PC-9 (cell line): ENCODE data around the gene TEX44. TPM values are rescaled to one million over a fixed set of nuclear protein-coding genes. Genes with fewer than 3 reads are reported as not detected.

ENCODE experiments used
- Bru-seq: library from RNA; stranded (reverse); fragments of 400-500 nt; gene quantifications from one replicate; lab custom pipeline; 2021; lab: Mats Ljungman, UMichigan
- BruChase-seq, 2 experiments: library from RNA; stranded (reverse); fragments of 400-500 nt; gene quantifications; one replicate each; lab custom pipeline; 2021; lab: Mats Ljungman, UMichigan
- BruUV-seq: library from RNA; stranded (reverse); fragments of 400-500 nt; replicated peaks from 2 replicates; lab custom pipeline; 2021; lab: Mats Ljungman, UMichigan
- CTCF ChIA-PET: fragments of 300-600 bp; sonication (Branson Sonifier 250); formaldehyde crosslinking; loops from one replicate; lab custom pipeline; 2022; ENCODE audit warnings: antibody characterized with exemption; lab: Charles Lee
- POLR2A ChIA-PET: fragments of 300-600 bp; sonication (Branson Sonifier 250); formaldehyde crosslinking; loops from one replicate; lab custom pipeline; 2022; ENCODE audit warnings: antibody characterized with exemption; ENCODE audit not compliant: unreplicated experiment; lab: Charles Lee
- DNase-seq, 2 experiments: peaks; one replicate each; pipeline versions ENCODE4 v3.0.0 to v3.0.0-alpha.2; 2015 to 2022; ENCODE audit warnings: mixed read lengths in 1 of 2
- H2AFZ ChIP-seq: fragments of 200-600 bp; sonication (generic); 2 replicates; pipeline ENCODE4 v1.8.1; 2017; ENCODE audit warnings: antibody characterized with exemption
- H3F3A ChIP-seq: fragments of 200-600 bp; sonication (generic); 2 replicates; pipeline ENCODE4 v1.8.1; 2017; ENCODE audit warnings: antibody characterized with exemption, mild to moderate bottlenecking, low read depth; ENCODE audit not compliant: insufficient read depth
- H3K27ac ChIP-seq: fragments of 200-600 bp; sonication (generic); 2 replicates; pipeline ENCODE4 v1.6.1; 2016; ENCODE audit warnings: mixed run types
- H3K27me3 ChIP-seq: fragments of 200-600 bp; sonication (generic); 2 replicates; pipeline ENCODE4 v1.6.1; 2016; ENCODE audit warnings: low read depth, mixed run types; ENCODE audit not compliant: insufficient read depth
- H3K36me3 ChIP-seq: fragments of 200-600 bp; sonication (generic); 2 replicates; pipeline ENCODE4 v1.6.1; 2016; ENCODE audit warnings: low read depth, mixed run types
- H3K4me1 ChIP-seq: fragments of 200-600 bp; sonication (generic); replicated peaks from 2 replicates; pipeline ENCODE4 v1.6.1; 2016; ENCODE audit warnings: mixed run types; ENCODE audit not compliant: insufficient read depth
- H3K4me2 ChIP-seq: fragments of 200-600 bp; sonication (generic); 2 replicates; pipeline ENCODE4 v1.6.1; 2017; ENCODE audit warnings: mixed run types
- H3K4me3 ChIP-seq: fragments of 200-600 bp; sonication (generic); 2 replicates; pipeline ENCODE4 v1.6.1; 2016; ENCODE audit warnings: mixed run types
- H3K79me2 ChIP-seq: fragments of 200-600 bp; sonication (generic); 2 replicates; pipeline ENCODE4 v1.6.1; 2017; ENCODE audit warnings: low read depth, mixed run types
- H3K9me2 ChIP-seq: fragments of 200-600 bp; sonication (generic); 2 replicates; pipeline ENCODE4 v1.8.1; 2017; ENCODE audit warnings: mild to moderate bottlenecking; ENCODE audit not compliant: insufficient read depth
- H3K9me3 ChIP-seq: fragments of 200-600 bp; sonication (generic); 2 replicates; pipeline ENCODE4 v1.8.1; 2016; ENCODE audit warnings: low read depth; ENCODE audit not compliant: insufficient read depth
- H4K20me1 ChIP-seq: fragments of 200-600 bp; sonication (generic); 2 replicates; pipeline ENCODE4 v1.8.1; 2017; ENCODE audit not compliant: insufficient read depth
- CTCF ChIP-seq: fragments of 200-600 bp; sonication (generic); conservative IDR thresholded peaks from 2 replicates; pipeline ENCODE4 v1.6.1; 2017; ENCODE audit warnings: mixed run types, antibody characterized with exemption, mild to moderate bottlenecking, moderate library complexity
- EZH2 ChIP-seq: fragments of 200-600 bp; sonication (generic); IDR thresholded peaks from 2 replicates; pipeline ENCODE4 v1.8.0; 2017; ENCODE audit warnings: antibody characterized with exemption, low read depth
- intact Hi-C: fragments of 100-400 bp; cut with micrococcal nuclease; formaldehyde crosslinking; loops from one replicate; pipeline ENCODE4 v1.10.0; 2022; ENCODE audit not compliant: unreplicated experiment
- long read RNA-seq: library from polyadenylated mRNA; stranded (forward); transcript quantifications from one replicate; pipeline ENCODE4 v2.0.0, GENCODE V29; 2022
- total RNA-seq: library from RNA; stranded (reverse); gene quantifications from 2 replicates; pipeline ENCODE4 v1.2.3, GENCODE V29; 2021

TEX44 gene
- total RNA-seq (not detected in 2 replicates), Bru-seq, nascent RNA (not detected), BruChase-seq, experiment 1, labeled RNA remaining after a 2-hour chase (not detected), BruChase-seq, experiment 2, labeled RNA remaining after a 6-hour chase (not detected)
- long read RNA-seq = 0 reads

- no TSS peak for BruUV-seq
- intact Hi-C loops = no loop called here
Measured at GRCh38 chr2:231592636-231593145, at the start of gene TEX44. Gene TEX44, plus strand, starts transcription at chr2:231592864. Its CDS starts 88 bp downstream, at chr2:231592952.

GRCh38 chr2:231545105-231545902 is 47.4 kb upstream of the TEX44 start:
- DNase-seq = peak; percentile 10 to 58
- TF ChIP-seq CTCF (no peak), EZH2 (no peak)
- Histone ChIP-seq H4K20me1 (no peaks in the 10 kb centered on the region), H3K9me2 (no peaks in the 10 kb centered on the region), H3F3A (0 out of 2 replicates have a peak, but pooled peaks cover 5% of the 10 kb centered on the region), H3K27ac (no peak overlapping the region), H3K9me3 (peaks cover 5% of the 10 kb centered on the region), H3K79me2 (no peaks in the 10 kb centered on the region), H3K4me3 (no peak overlapping the region), H3K27me3 (peaks cover 8% of the 10 kb centered on the region; the same call in 1 of the 2 replicates), H3K36me3 (no peaks in the 10 kb centered on the region), H3K4me1 (peaks cover 12% of the 10 kb centered on the region), H3K4me2 (peak overlapping the region; percentile 28; the same call in 1 of the 2 replicates), H2AFZ (no peak overlapping the region)
- ChIA-PET CTCF (interaction anchor here (0.5 to 0.7 kb wide), 2 partner anchors 132 to 807 kb away, joined by 4 to 11 read pairs; no protein-coding TSS in a partner anchor), POLR2A (interaction anchor here (0.6 kb wide), 2 partner anchors 36 to 867 kb away, joined by 4 read pairs; no protein-coding TSS in a partner anchor)
- intact Hi-C loops = no loop called here
- BruUV-seq = no TSS peak

More at GRCh38 chr2:231592636-231593145, at the start of gene TEX44:
- no peak for DNase-seq
- POLR2A ChIA-PET = no interaction called here
- H3K27me3 ChIP-seq = no peaks in the 10 kb centered on the region
- CTCF ChIA-PET = no interaction called here
- no peaks in the 10 kb centered on the region for H4K20me1 ChIP-seq
- no peak within 1 kb of the TSS for H3K4me2 ChIP-seq
- H3K27ac ChIP-seq = no peak within 1 kb of the TSS
- H3K4me3 ChIP-seq = no peak within 1 kb of the TSS
- H3K9me3 ChIP-seq = no peaks in the 10 kb centered on the region
- no peaks in the 10 kb centered on the region for H3K9me2 ChIP-seq
- H3K36me3 ChIP-seq = no peaks in the 10 kb centered on the region
- no peaks in the 10 kb centered on the region for H3F3A ChIP-seq
- no peak within 1 kb of the TSS for H2AFZ ChIP-seq
- no peak for TF ChIP-seq EZH2
- no peak for TF ChIP-seq CTCF
- no peaks in the 10 kb centered on the region for H3K79me2 ChIP-seq
- no peaks in the 10 kb centered on the region; the same call in 1 of the 2 replicates for H3K4me1 ChIP-seq

- BruUV-seq = no TSS peak
- Histone ChIP-seq H3K4me1 (peaks cover 12% of the 10 kb centered on the region), H4K20me1 (no peaks in the 10 kb centered on the region), H3K79me2 (no peaks in the 10 kb centered on the region), H3K27me3 (peaks cover 4% of the 10 kb centered on the region; the same call in 1 of the 2 replicates), H3K4me2 (no peak overlapping the region), H3K4me3 (no peak overlapping the region), H3K9me3 (peaks cover 5% of the 10 kb centered on the region), H3K9me2 (no peaks in the 10 kb centered on the region), H3K27ac (no peak overlapping the region), H3K36me3 (no peaks in the 10 kb centered on the region), H2AFZ (no peak overlapping the region), H3F3A (0 out of 2 replicates have a peak, but pooled peaks cover 5% of the 10 kb centered on the region)
- intact Hi-C loops = no loop called here
- no peak for DNase-seq
- POLR2A ChIA-PET = interaction anchor here (0.6 kb wide), 1 partner anchor 37 kb away, joined by 4 read pairs; no protein-coding TSS in a partner anchor
- TF ChIP-seq CTCF (no peak), EZH2 (no peak)
- CTCF ChIA-PET = interaction anchor here (0.5 kb wide), 1 partner anchor 131 kb away, joined by 11 read pairs; no protein-coding TSS in a partner anchor
Measured at GRCh38 chr2:231546014-231546715, 46.5 kb upstream of the TEX44 start.
